BJ (cell line): ENCODE results near the gene OBP2A. TPM values are rescaled to one million over a fixed set of nuclear protein-coding genes. Genes with fewer than 3 reads are reported as not detected.

Source experiments
- CTCF ChIA-PET: fragments of 350-600 bp; formaldehyde crosslinking; extraction: SDS; loops from one replicate; lab custom pipeline; 2021; ENCODE audit warnings: antibody characterized with exemption, inconsistent platforms; lab: Yijun Ruan, JAX
- POLR2A ChIA-PET: fragments of 300-600 bp; sonication (Branson Sonifier 250); formaldehyde crosslinking; extraction: SDS; loops from one replicate; lab custom pipeline; 2021; ENCODE audit warnings: antibody characterized with exemption; lab: Charles Lee
- DNase-seq: peaks from one replicate; pipeline ENCODE4 v3.0.0-alpha.2; 2011; ENCODE audit warnings: low read depth
- H3K27me3 ChIP-seq: 2 replicates; pipeline ENCODE4 v1.6.0; 2011; ENCODE audit warnings: low read length; ENCODE audit not compliant: control insufficient read depth, insufficient read depth
- H3K36me3 ChIP-seq: 2 replicates; pipeline ENCODE4 v1.5.1; 2011; ENCODE audit warnings: low read length; ENCODE audit not compliant: control insufficient read depth, insufficient read depth
- H3K4me3 ChIP-seq: 2 replicates; pipeline ENCODE4 v1.5.1; 2011; ENCODE audit warnings: low read depth, mild to moderate bottlenecking, control low read depth, low read length
- CTCF ChIP-seq: IDR thresholded peaks from 2 replicates; pipeline ENCODE4 v1.5.1; 2011; ENCODE audit warnings: low read depth, mild to moderate bottlenecking, control low read depth, inconsistent platforms, low read length, moderate library complexity; ENCODE audit not compliant: insufficient read depth
- polyA plus RNA-seq: library from polyadenylated mRNA; depleted of rRNA; stranded (reverse); fragments of >200 nt; gene quantifications from 2 replicates; pipeline ENCODE4 v1.2.3, GENCODE V29; 2011

Gene OBP2A
- polyA plus RNA-seq, 1 experiment = not detected

- ChIA-PET POLR2A (no interaction called here), CTCF (no interaction called here)
- H3K4me3 ChIP-seq = no peak overlapping the region
- no peak for TF ChIP-seq CTCF
- no peaks in the 10 kb centered on the region; the same call in 1 of the 2 replicates for H3K27me3 ChIP-seq
- DNase-seq = no peak
- H3K36me3 ChIP-seq = no peaks in the 10 kb centered on the region
Measured at GRCh38 chr9:135522137-135522877, 23.6 kb upstream of the OBP2A start.

DNA sequence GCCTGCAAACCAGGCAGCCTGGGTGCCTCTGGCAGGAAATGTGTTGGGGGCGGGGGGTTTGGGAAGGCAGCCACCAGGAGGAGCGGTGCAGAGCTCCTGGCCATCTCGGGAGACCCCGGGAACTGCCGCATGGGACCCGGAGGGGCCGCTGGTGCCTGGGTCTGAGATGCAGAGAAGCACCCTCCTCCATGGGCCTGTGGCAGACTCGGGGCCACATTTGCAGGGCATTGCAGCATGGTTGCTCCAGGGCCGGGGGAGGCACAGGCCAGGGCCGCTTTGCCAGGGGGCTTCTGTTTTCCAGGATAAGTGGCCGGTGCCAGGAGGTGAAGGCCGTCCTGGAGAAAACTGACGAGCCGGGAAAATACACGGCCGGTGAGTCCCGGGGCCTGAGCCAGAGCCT is 23.0 kb upstream of the OBP2A start:
- no peak overlapping the region for H3K4me3 ChIP-seq
- no peaks in the 10 kb centered on the region; the same call in 1 of the 2 replicates for H3K27me3 ChIP-seq
- ChIA-PET CTCF (no interaction called here), POLR2A (no interaction called here)
- no peak for TF ChIP-seq CTCF
- no peak for DNase-seq
- no peaks in the 10 kb centered on the region for H3K36me3 ChIP-seq

GRCh38 chr9:135523521-135524129 is 22.3 kb upstream of the OBP2A start:
- no peak overlapping the region for H3K4me3 ChIP-seq
- DNase-seq = no peak
- no peaks in the 10 kb centered on the region for H3K36me3 ChIP-seq
- CTCF ChIA-PET = no interaction called here
- TF ChIP-seq CTCF = no peak
- H3K27me3 ChIP-seq = no peaks in the 10 kb centered on the region; the same call in 1 of the 2 replicates
- POLR2A ChIA-PET = no interaction called here

DNA sequence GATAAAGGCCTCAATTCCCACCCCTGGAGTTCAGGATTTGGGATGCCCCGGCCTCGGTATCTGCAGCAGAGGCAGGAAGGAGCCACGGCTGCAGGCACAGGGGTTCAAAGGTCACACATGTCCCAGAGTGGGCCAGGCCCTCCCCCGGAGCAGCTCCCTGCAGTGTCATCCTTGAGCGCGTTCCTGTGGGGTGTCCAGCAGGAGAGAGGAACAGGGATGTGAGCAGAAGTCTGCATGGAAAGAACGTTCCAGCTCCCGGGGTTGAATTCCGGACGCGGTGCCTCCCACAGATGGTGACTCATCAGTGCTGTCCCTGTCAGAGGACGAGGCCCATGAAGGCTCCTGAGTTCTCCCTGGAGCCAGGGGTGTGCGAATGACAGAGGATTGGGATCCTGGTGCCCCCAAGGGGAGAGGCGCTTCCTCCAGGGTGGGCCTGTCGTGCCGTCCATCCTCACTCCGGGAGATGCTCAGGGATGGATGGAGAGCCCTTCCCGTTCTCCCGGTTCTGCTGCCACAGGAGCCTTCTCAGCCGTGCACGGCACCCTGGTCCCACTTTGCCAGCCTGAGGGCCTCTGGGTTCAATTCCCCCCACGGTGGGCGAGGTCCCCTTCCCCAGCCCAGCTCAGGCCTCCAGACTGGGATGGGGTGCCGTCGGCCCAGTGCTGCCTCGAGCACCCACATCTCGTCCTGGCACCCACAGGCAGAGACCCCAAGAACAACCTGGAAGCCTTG is 21.6 kb upstream of the OBP2A start:
- no peaks in the 10 kb centered on the region; the same call in 1 of the 2 replicates for H3K27me3 ChIP-seq
- no peak overlapping the region for H3K4me3 ChIP-seq
- TF ChIP-seq CTCF = no peak
- ChIA-PET POLR2A (no interaction called here), CTCF (interaction anchor here (0.9 kb wide), 1 partner anchor 20 kb away, joined by 3 read pairs; no protein-coding TSS in a partner anchor)
- no peaks in the 10 kb centered on the region for H3K36me3 ChIP-seq
- DNase-seq = no peak
